GM23338 (cell line): ENCODE data around the gene DAPK1. TPM values are rescaled to one million over a fixed set of nuclear protein-coding genes. Genes with fewer than 3 reads are reported as not detected.

Experiments used
- ATAC-seq: fragments of 200-7000 bp; cut with Tn5 transposase; 3 replicates; pipeline ENCODE4 v1.9.1; 2020
- DNase-seq: peaks from one replicate; pipeline ENCODE4 v3.0.0-alpha.2; 2015; ENCODE audit warnings: low spot score
- H2AFZ ChIP-seq: fragments of 200-600 bp; sonication (generic); 2 replicates; pipeline ENCODE4 v1.8.0; 2016; ENCODE audit warnings: antibody characterized with exemption, mild to moderate bottlenecking, moderate library complexity
- H3F3A ChIP-seq: fragments of 200-600 bp; sonication (generic); replicated peaks from 2 replicates; pipeline ENCODE4 v1.8.0; 2017; ENCODE audit warnings: antibody characterized with exemption, mixed run types, low read depth
- H3K27ac ChIP-seq: fragments of 200-600 bp; sonication (generic); 2 replicates; pipeline ENCODE4 v1.6.1; 2016; ENCODE audit warnings: low read depth
- H3K27me3 ChIP-seq: fragments of 200-600 bp; sonication (generic); 2 replicates; pipeline ENCODE4 v1.8.0; 2016; ENCODE audit warnings: mild to moderate bottlenecking, mixed run types, moderate library complexity; ENCODE audit not compliant: insufficient read depth
- H3K36me3 ChIP-seq: fragments of 200-600 bp; sonication (generic); 2 replicates; pipeline ENCODE4 v1.8.0; 2016; ENCODE audit warnings: mild to moderate bottlenecking; ENCODE audit not compliant: insufficient read depth
- H3K4me1 ChIP-seq: fragments of 200-600 bp; sonication (generic); 2 replicates; pipeline ENCODE4 v1.8.0; 2016; ENCODE audit warnings: mild to moderate bottlenecking, moderate library complexity; ENCODE audit not compliant: insufficient read depth
- H3K4me2 ChIP-seq: fragments of 200-600 bp; sonication (generic); 2 replicates; pipeline ENCODE4 v1.7.1; 2017; ENCODE audit warnings: mixed run types
- H3K4me3 ChIP-seq: fragments of 200-600 bp; sonication (generic); 2 replicates; pipeline ENCODE4 v1.6.1; 2016; ENCODE audit warnings: mixed run types
- H3K79me2 ChIP-seq: fragments of 200-600 bp; sonication (generic); replicated peaks from 2 replicates; pipeline ENCODE4 v1.8.0; 2017; ENCODE audit warnings: mild to moderate bottlenecking; ENCODE audit not compliant: insufficient read depth
- H3K9me2 ChIP-seq: fragments of 200-600 bp; sonication (generic); 2 replicates; pipeline ENCODE4 v1.8.0; 2017; ENCODE audit not compliant: insufficient read depth
- H4K20me1 ChIP-seq: fragments of 200-600 bp; sonication (generic); replicated peaks from 2 replicates; pipeline ENCODE4 v1.8.0; 2017; ENCODE audit warnings: mild to moderate bottlenecking; ENCODE audit not compliant: insufficient read depth
- H3K27ac Mint-ChIP-seq: 2 replicates; pipeline ENCODE4 v1.8.0; 2020; ENCODE audit warnings: inconsistent platforms, mild to moderate bottlenecking, moderate library complexity, mixed read lengths
- H3K27me3 Mint-ChIP-seq: 3 replicates; pipeline ENCODE4 v1.8.0; 2022; ENCODE audit warnings: low read depth, mild to moderate bottlenecking, moderate library complexity, mixed read lengths, inconsistent platforms; ENCODE audit not compliant: insufficient read depth, poor library complexity
- H3K36me3 Mint-ChIP-seq: 3 replicates; pipeline ENCODE4 v1.8.0; 2021; ENCODE audit warnings: low read depth, mild to moderate bottlenecking, inconsistent platforms, moderate library complexity, mixed read lengths
- H3K4me1 Mint-ChIP-seq: 3 replicates; pipeline ENCODE4 v1.8.0; 2020; ENCODE audit warnings: mild to moderate bottlenecking, inconsistent platforms, mixed read lengths
- H3K4me3 Mint-ChIP-seq: 3 replicates; pipeline ENCODE4 v1.8.0; 2021; ENCODE audit warnings: moderate library complexity, mild to moderate bottlenecking, inconsistent platforms, mixed read lengths
- H3K9me3 Mint-ChIP-seq: 3 replicates; pipeline ENCODE4 v1.8.0; 2020; ENCODE audit warnings: moderate library complexity, mild to moderate bottlenecking, inconsistent platforms, mixed read lengths
- CREB1 ChIP-seq: fragments of 250-450 bp; sonication (Bioruptor Pico); IDR thresholded peaks from 2 replicates; pipeline ENCODE4 v1.5.0; 2020; ENCODE audit warnings: low read depth, mild to moderate bottlenecking, moderate library complexity
- CTCF ChIP-seq, 2 experiments: fragments of 200-600 bp in 1 of 2; sonication (generic) in 1 of 2; conservative IDR thresholded peaks; 2 replicates each; pipeline versions ENCODE4 v1.5.1 to v1.6.1; 2016 to 2017; ENCODE audit warnings: antibody characterized with exemption in 2 of 2, low read depth in 2 of 2, mild to moderate bottlenecking in 2 of 2, moderate library complexity in 1 of 2
- EZH2 ChIP-seq: fragments of 200-600 bp; sonication (generic); IDR thresholded peaks from one replicate; pipeline ENCODE4 v1.8.0; 2017; ENCODE audit warnings: antibody characterized with exemption, mild to moderate bottlenecking, low read depth; ENCODE audit not compliant: unreplicated experiment
- EZH2phosphoT487 ChIP-seq: fragments of 200-600 bp; sonication (generic); IDR thresholded peaks from one replicate; pipeline ENCODE4 v1.8.1; 2018; ENCODE audit warnings: antibody characterized with exemption; ENCODE audit not compliant: unreplicated experiment
- POLR2AphosphoS5 ChIP-seq: IDR thresholded peaks from 2 replicates; pipeline ENCODE4 v1.6.1; 2016; ENCODE audit warnings: antibody characterized with exemption, low read depth
- STAT1 ChIP-seq: IDR thresholded peaks from one replicate; pipeline ENCODE4 v1.6.1; 2016; ENCODE audit warnings: antibody characterized with exemption; ENCODE audit not compliant: unreplicated experiment
- ZNF114 ChIP-seq: fragments of 250-450 bp; sonication (Bioruptor Pico); IDR thresholded peaks from 2 replicates; pipeline ENCODE4 v1.5.0; 2020; ENCODE audit warnings: mild to moderate bottlenecking, moderate library complexity
- ZNF331 ChIP-seq: fragments of 250-450 bp; sonication (Bioruptor Pico); IDR thresholded peaks from 2 replicates; pipeline ENCODE4 v1.5.0; 2020; ENCODE audit warnings: low read depth, mild to moderate bottlenecking, moderate library complexity
- polyA plus RNA-seq: library from polyadenylated mRNA; unstranded; fragments of >200 nt; fragmentation: Nextera tagmentation; extraction: Ambion mirVana; gene quantifications from 2 replicates; pipeline ENCODE4 v1.2.1, GENCODE V29; 2016
- total RNA-seq: library from RNA; depleted of rRNA; stranded (reverse); fragments of >200 nt; shearing (Covaris generic); gene quantifications from 2 replicates; pipeline ENCODE4 v1.2.3, GENCODE V29; 2014
- TF ChIP-seq, protein P1 (sequence below): IDR thresholded peaks from one replicate; pipeline ENCODE4 v1.6.1; 2018; ENCODE audit warnings: antibody characterized with exemption; ENCODE audit not compliant: unreplicated experiment
- TF ChIP-seq, protein P2 (sequence below): fragments of 250-450 bp; sonication (Bioruptor Pico); IDR thresholded peaks from 2 replicates; pipeline ENCODE4 v1.5.0; 2020; ENCODE audit warnings: mild to moderate bottlenecking, moderate library complexity

DAPK1 gene
- total and polyA plus RNA-seq, 2 experiments from 2014 or later = 37.0 to 134 TPM

DNA sequence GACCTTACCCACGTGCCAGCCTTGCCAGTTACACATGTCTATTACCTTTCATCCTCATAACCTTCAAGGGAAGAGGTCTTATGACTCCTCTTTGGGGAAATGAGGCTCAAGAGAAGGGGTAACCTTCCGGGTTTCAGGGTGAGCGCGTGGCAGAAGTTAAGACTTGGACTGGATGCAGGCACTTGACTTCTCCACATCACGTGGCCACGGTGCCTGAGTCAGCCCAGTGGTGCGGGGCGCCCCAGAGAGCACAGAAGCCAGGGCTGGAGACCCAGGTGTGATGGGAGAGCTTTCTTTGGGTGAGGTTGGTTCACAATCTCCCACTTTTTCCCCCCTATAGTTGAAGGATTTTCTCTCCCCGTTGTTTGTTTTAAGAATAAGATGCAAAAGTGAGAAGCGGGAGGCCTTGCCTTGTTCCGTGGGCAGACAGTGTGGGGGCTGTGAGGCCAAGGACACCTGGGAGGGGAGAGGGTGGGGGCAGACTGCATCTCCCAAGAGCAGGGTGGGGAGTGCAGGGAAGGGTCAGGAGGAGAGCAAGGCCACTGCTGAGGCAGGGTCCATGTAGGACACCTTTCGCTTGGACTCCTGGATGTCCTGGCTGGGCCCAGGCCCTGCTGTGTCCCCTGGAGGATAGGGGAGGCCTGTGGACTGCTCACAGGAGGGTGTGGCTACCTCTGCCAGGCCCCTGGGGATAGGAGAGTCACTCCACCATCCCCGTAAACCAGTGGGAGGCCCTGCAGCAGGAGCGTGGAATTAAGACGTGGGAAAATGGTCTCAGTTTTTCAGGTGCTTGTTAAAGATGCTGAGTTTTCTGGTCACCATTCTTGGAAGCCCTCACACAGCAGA, 138.2 kb downstream of the DAPK1 start:
- Mint-ChIP-seq H3K4me1 (peaks cover 3% of the 10 kb centered on the region; the same call in 1 of the 3 replicates), H3K27ac (0 out of 2 replicates have a peak overlapping the region, but pooled peaks have one; percentile 47), H3K36me3 (peaks cover 38% of the 10 kb centered on the region), H3K9me3 (no peaks in the 10 kb centered on the region), H3K4me3 (no peak overlapping the region), H3K27me3 (peaks cover 8% of the 10 kb centered on the region)
- H3K79me2 ChIP-seq = no peaks in the 10 kb centered on the region; the same call in 1 of the 2 replicates
- no peaks in the 10 kb centered on the region for H3F3A ChIP-seq
- H3K4me1 ChIP-seq = no peaks in the 10 kb centered on the region
- TF ChIP-seq CREB1 (CRISPR knock-in tag) (no peak), ZNF114 (CRISPR knock-in tag) (no peak), CTCF (conservative IDR thresholded peaks at IDR 0.05; ENCODE audit: low read depth in 2 of 2) (no peak), EZH2phosphoT487 (no peak), ZNF331 (no peak), STAT1 (no peak), EZH2 (no peak)
- TF ChIP-seq, protein P1, sequence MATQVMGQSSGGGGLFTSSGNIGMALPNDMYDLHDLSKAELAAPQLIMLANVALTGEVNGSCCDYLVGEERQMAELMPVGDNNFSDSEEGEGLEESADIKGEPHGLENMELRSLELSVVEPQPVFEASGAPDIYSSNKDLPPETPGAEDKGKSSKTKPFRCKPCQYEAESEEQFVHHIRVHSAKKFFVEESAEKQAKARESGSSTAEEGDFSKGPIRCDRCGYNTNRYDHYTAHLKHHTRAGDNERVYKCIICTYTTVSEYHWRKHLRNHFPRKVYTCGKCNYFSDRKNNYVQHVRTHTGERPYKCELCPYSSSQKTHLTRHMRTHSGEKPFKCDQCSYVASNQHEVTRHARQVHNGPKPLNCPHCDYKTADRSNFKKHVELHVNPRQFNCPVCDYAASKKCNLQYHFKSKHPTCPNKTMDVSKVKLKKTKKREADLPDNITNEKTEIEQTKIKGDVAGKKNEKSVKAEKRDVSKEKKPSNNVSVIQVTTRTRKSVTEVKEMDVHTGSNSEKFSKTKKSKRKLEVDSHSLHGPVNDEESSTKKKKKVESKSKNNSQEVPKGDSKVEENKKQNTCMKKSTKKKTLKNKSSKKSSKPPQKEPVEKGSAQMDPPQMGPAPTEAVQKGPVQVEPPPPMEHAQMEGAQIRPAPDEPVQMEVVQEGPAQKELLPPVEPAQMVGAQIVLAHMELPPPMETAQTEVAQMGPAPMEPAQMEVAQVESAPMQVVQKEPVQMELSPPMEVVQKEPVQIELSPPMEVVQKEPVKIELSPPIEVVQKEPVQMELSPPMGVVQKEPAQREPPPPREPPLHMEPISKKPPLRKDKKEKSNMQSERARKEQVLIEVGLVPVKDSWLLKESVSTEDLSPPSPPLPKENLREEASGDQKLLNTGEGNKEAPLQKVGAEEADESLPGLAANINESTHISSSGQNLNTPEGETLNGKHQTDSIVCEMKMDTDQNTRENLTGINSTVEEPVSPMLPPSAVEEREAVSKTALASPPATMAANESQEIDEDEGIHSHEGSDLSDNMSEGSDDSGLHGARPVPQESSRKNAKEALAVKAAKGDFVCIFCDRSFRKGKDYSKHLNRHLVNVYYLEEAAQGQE = no peak
- H3K27me3 ChIP-seq = no peaks in the 10 kb centered on the region
- H2AFZ ChIP-seq = no peak overlapping the region
- DNase-seq = no peak
- no peak overlapping the region for H3K4me3 ChIP-seq
- peaks cover 28% of the 10 kb centered on the region for H3K36me3 ChIP-seq
- H3K9me2 ChIP-seq = peaks cover 11% of the 10 kb centered on the region; the same call in 1 of the 2 replicates
- ATAC-seq = peak; percentile 56
- no peak overlapping the region; the same call in 1 of the 2 replicates for H3K27ac ChIP-seq
- no peak overlapping the region for H3K4me2 ChIP-seq
- H4K20me1 ChIP-seq = peaks cover 6% of the 10 kb centered on the region

- Histone ChIP-seq H3F3A (0 out of 2 replicates have a peak, but pooled peaks cover 3% of the 10 kb centered on the region), H3K27me3 (no peaks in the 10 kb centered on the region), H3K79me2 (no peaks in the 10 kb centered on the region; the same call in 1 of the 2 replicates), H3K27ac (no peak overlapping the region), H3K4me2 (no peak overlapping the region), H3K36me3 (peaks cover 36% of the 10 kb centered on the region), H3K4me3 (no peak overlapping the region), H4K20me1 (peaks cover 6% of the 10 kb centered on the region), H3K9me2 (peaks cover 7% of the 10 kb centered on the region; the same call in 1 of the 2 replicates), H2AFZ (no peak overlapping the region), H3K4me1 (peaks cover 10% of the 10 kb centered on the region; the same call in 1 of the 2 replicates)
- H3K4me1 Mint-ChIP-seq = peaks cover 6% of the 10 kb centered on the region
- ATAC-seq (no peak), DNase-seq (no peak)
- H3K27ac Mint-ChIP-seq = no peak overlapping the region
- no peaks in the 10 kb centered on the region for H3K9me3 Mint-ChIP-seq
- H3K36me3 Mint-ChIP-seq = peaks cover 51% of the 10 kb centered on the region
- H3K4me3 Mint-ChIP-seq = no peak overlapping the region
- peaks cover 8% of the 10 kb centered on the region for H3K27me3 Mint-ChIP-seq
- no peak for TF ChIP-seq POLR2AphosphoS5
- TF ChIP-seq, protein P2, sequence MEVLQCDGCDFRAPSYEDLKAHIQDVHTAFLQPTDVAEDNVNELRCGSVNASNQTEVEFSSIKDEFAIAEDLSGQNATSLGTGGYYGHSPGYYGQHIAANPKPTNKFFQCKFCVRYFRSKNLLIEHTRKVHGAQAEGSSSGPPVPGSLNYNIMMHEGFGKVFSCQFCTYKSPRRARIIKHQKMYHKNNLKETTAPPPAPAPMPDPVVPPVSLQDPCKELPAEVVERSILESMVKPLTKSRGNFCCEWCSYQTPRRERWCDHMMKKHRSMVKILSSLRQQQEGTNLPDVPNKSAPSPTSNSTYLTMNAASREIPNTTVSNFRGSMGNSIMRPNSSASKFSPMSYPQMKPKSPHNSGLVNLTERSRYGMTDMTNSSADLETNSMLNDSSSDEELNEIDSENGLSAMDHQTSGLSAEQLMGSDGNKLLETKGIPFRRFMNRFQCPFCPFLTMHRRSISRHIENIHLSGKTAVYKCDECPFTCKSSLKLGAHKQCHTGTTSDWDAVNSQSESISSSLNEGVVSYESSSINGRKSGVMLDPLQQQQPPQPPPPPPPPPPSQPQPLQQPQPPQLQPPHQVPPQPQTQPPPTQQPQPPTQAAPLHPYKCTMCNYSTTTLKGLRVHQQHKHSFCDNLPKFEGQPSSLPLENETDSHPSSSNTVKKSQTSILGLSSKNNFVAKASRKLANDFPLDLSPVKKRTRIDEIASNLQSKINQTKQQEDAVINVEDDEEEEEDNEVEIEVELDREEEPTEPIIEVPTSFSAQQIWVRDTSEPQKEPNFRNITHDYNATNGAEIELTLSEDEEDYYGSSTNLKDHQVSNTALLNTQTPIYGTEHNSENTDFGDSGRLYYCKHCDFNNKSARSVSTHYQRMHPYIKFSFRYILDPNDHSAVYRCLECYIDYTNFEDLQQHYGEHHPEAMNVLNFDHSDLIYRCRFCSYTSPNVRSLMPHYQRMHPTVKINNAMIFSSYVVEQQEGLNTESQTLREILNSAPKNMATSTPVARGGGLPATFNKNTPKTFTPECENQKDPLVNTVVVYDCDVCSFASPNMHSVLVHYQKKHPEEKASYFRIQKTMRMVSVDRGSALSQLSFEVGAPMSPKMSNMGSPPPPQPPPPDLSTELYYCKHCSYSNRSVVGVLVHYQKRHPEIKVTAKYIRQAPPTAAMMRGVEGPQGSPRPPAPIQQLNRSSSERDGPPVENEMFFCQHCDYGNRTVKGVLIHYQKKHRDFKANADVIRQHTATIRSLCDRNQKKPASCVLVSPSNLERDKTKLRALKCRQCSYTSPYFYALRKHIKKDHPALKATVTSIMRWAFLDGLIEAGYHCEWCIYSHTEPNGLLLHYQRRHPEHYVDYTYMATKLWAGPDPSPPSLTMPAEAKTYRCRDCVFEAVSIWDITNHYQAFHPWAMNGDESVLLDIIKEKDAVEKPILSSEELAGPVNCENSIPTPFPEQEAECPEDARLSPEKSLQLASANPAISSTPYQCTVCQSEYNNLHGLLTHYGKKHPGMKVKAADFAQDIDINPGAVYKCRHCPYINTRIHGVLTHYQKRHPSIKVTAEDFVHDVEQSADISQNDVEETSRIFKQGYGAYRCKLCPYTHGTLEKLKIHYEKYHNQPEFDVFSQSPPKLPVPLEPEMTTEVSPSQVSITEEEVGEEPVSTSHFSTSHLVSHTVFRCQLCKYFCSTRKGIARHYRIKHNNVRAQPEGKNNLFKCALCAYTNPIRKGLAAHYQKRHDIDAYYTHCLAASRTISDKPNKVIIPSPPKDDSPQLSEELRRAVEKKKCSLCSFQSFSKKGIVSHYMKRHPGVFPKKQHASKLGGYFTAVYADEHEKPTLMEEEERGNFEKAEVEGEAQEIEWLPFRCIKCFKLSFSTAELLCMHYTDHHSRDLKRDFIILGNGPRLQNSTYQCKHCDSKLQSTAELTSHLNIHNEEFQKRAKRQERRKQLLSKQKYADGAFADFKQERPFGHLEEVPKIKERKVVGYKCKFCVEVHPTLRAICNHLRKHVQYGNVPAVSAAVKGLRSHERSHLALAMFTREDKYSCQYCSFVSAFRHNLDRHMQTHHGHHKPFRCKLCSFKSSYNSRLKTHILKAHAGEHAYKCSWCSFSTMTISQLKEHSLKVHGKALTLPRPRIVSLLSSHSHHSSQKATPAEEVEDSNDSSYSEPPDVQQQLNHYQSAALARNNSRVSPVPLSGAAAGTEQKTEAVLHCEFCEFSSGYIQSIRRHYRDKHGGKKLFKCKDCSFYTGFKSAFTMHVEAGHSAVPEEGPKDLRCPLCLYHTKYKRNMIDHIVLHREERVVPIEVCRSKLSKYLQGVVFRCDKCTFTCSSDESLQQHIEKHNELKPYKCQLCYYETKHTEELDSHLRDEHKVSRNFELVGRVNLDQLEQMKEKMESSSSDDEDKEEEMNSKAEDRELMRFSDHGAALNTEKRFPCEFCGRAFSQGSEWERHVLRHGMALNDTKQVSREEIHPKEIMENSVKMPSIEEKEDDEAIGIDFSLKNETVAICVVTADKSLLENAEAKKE (CRISPR knock-in tag) = no peak
Observed at GRCh38 chr9:87638292-87638691, 140.6 kb downstream of the DAPK1 start.
